ENCODE measurements around the gene MTO1. TPM values are rescaled to one million over a fixed set of nuclear protein-coding genes. Genes with fewer than 3 reads are reported as not detected.
A peak's percentile ranks its signal among the peaks of the same experiment; 100 is the strongest.
"Not testable (repeated sequence)": the region's sequence is repeated elsewhere in the genome, so short reads cannot be mapped to it uniquely, and the experiment has no call there.

The MTO1 gene
- total RNA-seq, 1 experiment from 2014 or later, result 31.6 TPM

GRCh38 chr6:73516514-73517489 lies 55.3 kb downstream of the MTO1 start:
- Mint-ChIP-seq H3K27ac (ENCODE audit: unreplicated experiment) (peak overlapping the region; percentile 29), H3K36me3 (ENCODE audit: insufficient read depth, unreplicated experiment) (peaks cover 97% of the 10 kb centered on the region), H3K4me1 (ENCODE audit: low read depth, unreplicated experiment) (peaks cover 14% of the 10 kb centered on the region), H3K4me3 (ENCODE audit: low read depth, unreplicated experiment) (peak overlapping the region; percentile 68), H3K9me3 (ENCODE audit: low read depth, unreplicated experiment) (no peaks in the 10 kb centered on the region), H3K27me3 (ENCODE audit: unreplicated experiment) (peaks cover 21% of the 10 kb centered on the region)
- no TSS peak for BruUV-seq (replicated peaks)
- TF ChIP-seq, protein P1, sequence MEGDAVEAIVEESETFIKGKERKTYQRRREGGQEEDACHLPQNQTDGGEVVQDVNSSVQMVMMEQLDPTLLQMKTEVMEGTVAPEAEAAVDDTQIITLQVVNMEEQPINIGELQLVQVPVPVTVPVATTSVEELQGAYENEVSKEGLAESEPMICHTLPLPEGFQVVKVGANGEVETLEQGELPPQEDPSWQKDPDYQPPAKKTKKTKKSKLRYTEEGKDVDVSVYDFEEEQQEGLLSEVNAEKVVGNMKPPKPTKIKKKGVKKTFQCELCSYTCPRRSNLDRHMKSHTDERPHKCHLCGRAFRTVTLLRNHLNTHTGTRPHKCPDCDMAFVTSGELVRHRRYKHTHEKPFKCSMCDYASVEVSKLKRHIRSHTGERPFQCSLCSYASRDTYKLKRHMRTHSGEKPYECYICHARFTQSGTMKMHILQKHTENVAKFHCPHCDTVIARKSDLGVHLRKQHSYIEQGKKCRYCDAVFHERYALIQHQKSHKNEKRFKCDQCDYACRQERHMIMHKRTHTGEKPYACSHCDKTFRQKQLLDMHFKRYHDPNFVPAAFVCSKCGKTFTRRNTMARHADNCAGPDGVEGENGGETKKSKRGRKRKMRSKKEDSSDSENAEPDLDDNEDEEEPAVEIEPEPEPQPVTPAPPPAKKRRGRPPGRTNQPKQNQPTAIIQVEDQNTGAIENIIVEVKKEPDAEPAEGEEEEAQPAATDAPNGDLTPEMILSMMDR (IDR thresholded peaks at IDR 0.05; ENCODE audit: unreplicated experiment), result no peak
- DNase-seq, result no peak
- intact Hi-C loops (cut with micrococcal nuclease; ENCODE audit: unreplicated experiment), result loop anchor here (2.0 kb wide), 1 partner anchor 136 kb away; the partner anchor contains the start of gene SLC17A5
- CTCF ChIA-PET, result no interaction called here

DNA sequence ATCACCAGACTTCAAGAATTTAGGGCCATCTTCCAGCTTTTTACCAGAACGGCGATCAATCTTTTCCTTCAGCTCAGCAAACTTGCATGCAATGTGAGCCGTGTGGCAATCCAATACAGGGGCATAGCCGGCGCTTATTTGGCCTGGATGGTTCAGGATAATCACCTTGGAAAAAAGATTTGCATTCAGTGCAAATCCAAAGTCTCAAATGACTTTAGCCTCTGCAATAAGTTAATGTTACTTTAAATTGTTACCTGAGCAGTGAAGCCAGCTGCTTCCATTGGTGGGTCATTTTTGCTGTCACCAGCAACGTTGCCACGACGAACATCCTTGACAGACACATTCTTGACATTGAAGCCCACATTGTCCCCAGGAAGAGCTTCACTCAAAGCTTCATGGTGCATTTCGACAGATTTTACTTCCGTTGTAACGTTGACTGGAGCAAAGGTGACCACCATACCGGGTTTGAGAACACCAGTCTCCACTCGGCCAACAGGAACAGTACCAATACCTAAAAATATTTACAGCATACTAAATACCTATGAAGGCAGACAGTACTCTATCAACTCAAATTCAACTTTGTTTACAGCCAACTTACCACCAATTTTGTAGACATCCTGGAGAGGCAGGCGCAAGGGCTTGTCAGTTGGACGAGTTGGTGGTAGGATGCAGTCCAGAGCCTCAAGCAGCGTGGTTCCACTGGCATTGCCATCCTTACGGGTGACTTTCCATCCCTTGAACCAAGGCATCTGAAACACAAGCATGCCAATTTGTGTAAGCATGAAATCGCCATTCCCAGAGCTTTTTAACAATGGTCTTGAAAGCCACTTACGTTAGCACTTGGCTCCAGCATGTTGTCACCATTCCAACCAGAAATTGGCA lies 56.8 kb downstream of the MTO1 start:
- H3K27ac Mint-ChIP-seq (ENCODE audit: unreplicated experiment), result peak overlapping the region; percentile 99
- CTCF ChIA-PET; H3K9me3 Mint-ChIP-seq (ENCODE audit: low read depth, unreplicated experiment); DNase-seq; intact Hi-C loops (cut with micrococcal nuclease; ENCODE audit: unreplicated experiment); BruUV-seq (replicated peaks): not testable (repeated sequence)
- peaks cover 21% of the 10 kb centered on the region for H3K27me3 Mint-ChIP-seq (ENCODE audit: unreplicated experiment)
- H3K4me1 Mint-ChIP-seq (ENCODE audit: low read depth, unreplicated experiment), result peaks cover 14% of the 10 kb centered on the region
- H3K4me3 Mint-ChIP-seq (ENCODE audit: low read depth, unreplicated experiment), result peak overlapping the region; percentile 92
- H3K36me3 Mint-ChIP-seq (ENCODE audit: insufficient read depth, unreplicated experiment), result peaks cover 99% of the 10 kb centered on the region

DNA sequence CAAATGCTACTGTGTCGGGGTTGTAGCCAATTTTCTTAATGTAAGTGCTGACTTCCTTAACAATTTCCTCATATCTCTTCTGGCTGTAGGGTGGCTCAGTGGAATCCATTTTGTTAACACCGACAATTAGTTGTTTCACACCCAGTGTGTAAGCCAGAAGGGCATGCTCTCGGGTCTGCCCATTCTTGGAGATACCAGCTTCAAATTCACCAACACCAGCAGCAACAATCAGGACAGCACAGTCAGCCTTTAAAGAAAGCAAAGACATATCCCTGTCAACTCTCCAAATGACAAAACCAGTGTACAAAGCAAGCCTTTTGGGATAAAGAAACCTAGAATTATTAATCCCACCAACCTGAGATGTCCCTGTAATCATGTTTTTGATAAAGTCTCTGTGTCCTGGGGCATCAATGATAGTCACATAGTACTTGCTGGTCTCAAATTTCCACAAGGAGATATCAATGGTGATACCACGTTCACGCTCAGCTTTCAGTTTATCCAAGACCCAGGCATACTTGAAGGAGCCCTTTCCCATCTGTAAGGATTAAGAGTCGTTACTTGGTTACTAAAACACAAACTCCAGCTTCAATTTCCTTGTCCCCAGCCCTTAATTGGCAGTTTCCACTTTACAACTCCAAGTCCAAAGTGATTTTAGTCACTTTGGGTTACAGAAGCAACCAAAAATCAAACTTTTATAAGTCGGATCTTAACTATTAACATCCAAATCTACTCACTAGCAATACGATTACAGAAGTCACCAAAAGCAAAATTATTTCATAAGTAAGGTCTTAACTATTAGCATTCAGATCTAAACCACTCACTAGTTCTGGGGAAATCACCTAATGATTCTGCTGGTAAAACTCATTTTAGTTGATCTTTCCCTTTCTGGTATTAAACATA lies 57.7 kb downstream of the MTO1 start:
- peak overlapping the region; percentile 92 for H3K4me3 Mint-ChIP-seq (ENCODE audit: low read depth, unreplicated experiment)
- H3K27ac Mint-ChIP-seq (ENCODE audit: unreplicated experiment), result peak overlapping the region; percentile 99
- H3K27me3 Mint-ChIP-seq (ENCODE audit: unreplicated experiment), result peaks cover 21% of the 10 kb centered on the region
- H3K9me3 Mint-ChIP-seq (ENCODE audit: low read depth, unreplicated experiment); CTCF ChIA-PET; DNase-seq; intact Hi-C loops (cut with micrococcal nuclease; ENCODE audit: unreplicated experiment): not testable (repeated sequence)
- peaks cover 98% of the 10 kb centered on the region for H3K36me3 Mint-ChIP-seq (ENCODE audit: insufficient read depth, unreplicated experiment)
- BruUV-seq (replicated peaks), result TSS peak; percentile 39
- peaks cover 14% of the 10 kb centered on the region for H3K4me1 Mint-ChIP-seq (ENCODE audit: low read depth, unreplicated experiment)

DNA sequence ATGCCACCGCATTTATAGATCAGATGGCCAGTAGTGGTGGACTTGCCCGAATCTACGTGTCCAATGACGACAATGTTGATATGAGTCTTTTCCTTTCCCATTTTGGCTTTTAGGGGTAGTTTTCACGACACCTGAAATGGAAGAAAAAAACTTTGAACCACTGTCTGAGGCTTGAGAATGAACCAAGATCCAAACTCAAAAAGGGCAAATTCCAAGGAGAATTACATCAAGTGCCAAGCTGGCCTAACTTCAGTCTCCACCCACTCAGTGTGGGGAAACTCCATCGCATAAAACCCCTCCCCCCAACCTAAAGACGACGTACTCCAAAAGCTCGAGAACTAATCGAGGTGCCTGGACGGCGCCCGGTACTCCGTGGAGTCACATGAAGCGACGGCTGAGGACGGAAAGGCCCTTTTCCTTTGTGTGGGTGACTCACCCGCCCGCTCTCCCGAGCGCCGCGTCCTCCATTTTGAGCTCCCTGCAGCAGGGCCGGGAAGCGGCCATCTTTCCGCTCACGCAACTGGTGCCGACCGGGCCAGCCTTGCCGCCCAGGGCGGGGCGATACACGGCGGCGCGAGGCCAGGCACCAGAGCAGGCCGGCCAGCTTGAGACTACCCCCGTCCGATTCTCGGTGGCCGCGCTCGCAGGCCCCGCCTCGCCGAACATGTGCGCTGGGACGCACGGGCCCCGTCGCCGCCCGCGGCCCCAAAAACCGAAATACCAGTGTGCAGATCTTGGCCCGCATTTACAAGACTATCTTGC lies 58.6 kb downstream of the MTO1 start:
- Mint-ChIP-seq H3K27me3 (ENCODE audit: unreplicated experiment) (peaks cover 21% of the 10 kb centered on the region), H3K9me3 (ENCODE audit: low read depth, unreplicated experiment) (no peaks in the 10 kb centered on the region), H3K36me3 (ENCODE audit: insufficient read depth, unreplicated experiment) (peaks cover 89% of the 10 kb centered on the region), H3K4me3 (ENCODE audit: low read depth, unreplicated experiment) (peak overlapping the region; percentile 92), H3K27ac (ENCODE audit: unreplicated experiment) (peak overlapping the region; percentile 99), H3K4me1 (ENCODE audit: low read depth, unreplicated experiment) (peaks cover 14% of the 10 kb centered on the region)
- CTCF ChIA-PET, result interaction anchor here (1.0 kb wide), 1 partner anchor 125 kb away, joined by 7 read pairs; the partner anchor contains the start of gene DDX43
- peak; percentile 78 for DNase-seq
- no TSS peak for BruUV-seq (replicated peaks)
- intact Hi-C loops (cut with micrococcal nuclease; ENCODE audit: unreplicated experiment), result loop anchor here (5.0 kb wide), 1 partner anchor 47 kb away; no protein-coding TSS in a partner anchor
- TF ChIP-seq, protein P1 (IDR thresholded peaks at IDR 0.05; ENCODE audit: unreplicated experiment), result no peak
